A549 (cell line): ENCODE measurements around the gene SLC27A2. TPM values are rescaled to one million over a fixed set of nuclear protein-coding genes. Genes with fewer than 3 reads are reported as not detected.
A peak's percentile ranks its signal among the peaks of the same experiment; 100 is the strongest.

Source experiments
- ATAC-seq, 2 experiments: fragments of 200-7000 bp in 1 of 2; fragments of >200 bp in 1 of 2; cut with Nextera tagmentation in 1 of 2; cut with Tn5 transposase in 1 of 2; 3 replicates each; pipeline versions ENCODE4 v1.8.0 to v1.9.1; 2018 to 2020; ENCODE audit warnings: mild to moderate bottlenecking in 1 of 2, moderate library complexity in 1 of 2
- CTCF ChIA-PET: fragments of 300-600 bp; sonication (Branson Sonifier 250); formaldehyde crosslinking; extraction: SDS; loops from one replicate; lab custom pipeline; 2021; ENCODE audit warnings: antibody characterized with exemption, inconsistent platforms; lab: Yijun Ruan, JAX
- POLR2A ChIA-PET: fragments of 350-600 bp; formaldehyde crosslinking; extraction: SDS; loops from one replicate; lab custom pipeline; 2021; ENCODE audit warnings: antibody characterized with exemption, inconsistent platforms; lab: Yijun Ruan, JAX
- DNase-seq, 2 experiments: peaks; one replicate each; pipeline versions ENCODE4 v3.0.0 to v3.0.0-alpha.2; 2011 to 2016; ENCODE audit warnings: low read depth in 1 of 2, low spot score in 1 of 2
- FAIRE-seq: peaks from 2 replicates; lab custom pipeline; 2011; peaks lifted over from hg19 to GRCh38; lab: Jason Lieb, UNC
- H3K27ac ChIP-seq, 2 experiments: fragments of >200 bp; sonication (Bioruptor Twin); formaldehyde crosslinking; 3 replicates each; pipeline ENCODE4 v1.5.1; 2016 to 2017
- H3K4me1 ChIP-seq: fragments of >200 bp; sonication (Bioruptor Twin); formaldehyde crosslinking; 3 replicates; pipeline ENCODE4 v1.6.1; 2016
- H3K4me2 ChIP-seq: fragments of >200 bp; sonication (Bioruptor Twin); formaldehyde crosslinking; 3 replicates; pipeline ENCODE4 v1.6.1; 2016
- H3K4me3 ChIP-seq: fragments of >200 bp; sonication (Bioruptor Twin); formaldehyde crosslinking; 3 replicates; pipeline ENCODE4 v1.5.1; 2016
- H3K9me3 ChIP-seq: fragments of >200 bp; sonication (Bioruptor Twin); formaldehyde crosslinking; 3 replicates; pipeline ENCODE4 v1.6.1; 2016
- E2F6 ChIP-seq: IDR thresholded peaks from 2 replicates; pipeline ENCODE4 v1.6.1; 2012; ENCODE audit warnings: low read depth, borderline replicate concordance
- ESRRA ChIP-seq: fragments of 150-350 bp; IDR thresholded peaks from 2 replicates; pipeline ENCODE4 v1.6.1; 2014; ENCODE audit warnings: mild to moderate bottlenecking, low read length, borderline replicate concordance
- FOSL2 ChIP-seq, 2 experiments: fragments of 450-650 bp in 1 of 2; fragments of >200 bp in 1 of 2; sonication (Bioruptor Twin) in 1 of 2; formaldehyde crosslinking; IDR thresholded peaks; 2 replicates each; pipeline versions ENCODE4 v1.5.0 to v1.6.1; 2016 to 2020; ENCODE audit warnings: mild to moderate bottlenecking in 1 of 2, moderate library complexity in 1 of 2
- HDAC2 ChIP-seq: fragments of 200-600 bp; sonication (generic); IDR thresholded peaks from 2 replicates; pipeline ENCODE4 v1.6.1; 2016
- HES2 ChIP-seq: fragments of >200 bp; sonication (Bioruptor Twin); formaldehyde crosslinking; IDR thresholded peaks from 2 replicates; pipeline ENCODE4 v1.6.1; 2016
- HEYL ChIP-seq: fragments of 250-450 bp; sonication (Bioruptor Pico); IDR thresholded peaks from 2 replicates; pipeline ENCODE4 v1.8.0; 2021; ENCODE audit warnings: mild to moderate bottlenecking, moderate library complexity
- HMGXB4 ChIP-seq: fragments of 250-450 bp; sonication (Bioruptor Pico); IDR thresholded peaks from 2 replicates; pipeline ENCODE4 v1.5.0; 2021; ENCODE audit warnings: mild to moderate bottlenecking, moderate library complexity, borderline replicate concordance
- HOXB13 ChIP-seq: fragments of 250-450 bp; sonication (Bioruptor Pico); IDR thresholded peaks from 2 replicates; pipeline ENCODE4 v1.5.0; 2020; ENCODE audit warnings: low read depth, mild to moderate bottlenecking, moderate library complexity
- JUNB ChIP-seq: fragments of >200 bp; sonication (Bioruptor Twin); formaldehyde crosslinking; IDR thresholded peaks from 2 replicates; pipeline ENCODE4 v1.6.1; 2016
- MAFK ChIP-seq: fragments of 450-650 bp; IDR thresholded peaks from 2 replicates; pipeline ENCODE4 v1.6.1; 2014; ENCODE audit not compliant: partially characterized antibody
- MAX ChIP-seq: IDR thresholded peaks from 2 replicates; pipeline ENCODE4 v1.6.1; 2012
- NFE2L2 ChIP-seq: fragments of 150-350 bp; conservative IDR thresholded peaks from 2 replicates; pipeline ENCODE4 v1.6.1; 2014; ENCODE audit warnings: low read length
- NPAS2 ChIP-seq: fragments of 250-450 bp; sonication (Bioruptor Pico); IDR thresholded peaks from 2 replicates; pipeline ENCODE4 v1.8.0; 2022; ENCODE audit warnings: mild to moderate bottlenecking, moderate library complexity, borderline replicate concordance
- PHF8 ChIP-seq: fragments of 200-600 bp; sonication (generic); IDR thresholded peaks from 2 replicates; pipeline ENCODE4 v1.6.1; 2016; ENCODE audit warnings: low read depth, mild to moderate bottlenecking, antibody characterized with exemption, moderate library complexity, borderline replicate concordance
- RCOR1 ChIP-seq: fragments of 150-350 bp; IDR thresholded peaks from 2 replicates; pipeline ENCODE4 v1.6.1; 2014; ENCODE audit warnings: antibody characterized with exemption, low read length, low read depth
- REST ChIP-seq: fragments of 200-600 bp; sonication (generic); IDR thresholded peaks from 2 replicates; pipeline ENCODE4 v1.6.1; 2016; ENCODE audit warnings: antibody characterized with exemption, mild to moderate bottlenecking, moderate library complexity
- RFX5 ChIP-seq: fragments of 450-650 bp; IDR thresholded peaks from 2 replicates; pipeline ENCODE4 v1.7.1; 2014; ENCODE audit warnings: antibody characterized with exemption, mild to moderate bottlenecking, moderate library complexity
- ZSCAN20 ChIP-seq: fragments of 250-450 bp; sonication (Bioruptor Pico); IDR thresholded peaks from 2 replicates; pipeline ENCODE4 v1.8.0; 2022; ENCODE audit warnings: mild to moderate bottlenecking, moderate library complexity
- WGBS: methylation state at CpG from one replicate; pipeline ENCODE4 v1.1.6; 2017; ENCODE audit errors: missing lambda C conversion rate; 5-methylcytosine and 5-hydroxymethylcytosine counted together
- polyA plus RNA-seq, 4 experiments: library from polyadenylated mRNA; depleted of rRNA in 3 of 4; stranded (reverse); fragments of >200 nt; fragmentation: RNase III in 1 of 4; extraction: RNeasy Plus Mini Kit Qiagen cat#74134 plus additional on column Dnase treatment in 1 of 4; gene quantifications; 2 replicates in 3 of 4; 3 replicates in 1 of 4; pipeline ENCODE4 v1.2.3, GENCODE V29; 2011 to 2017

The SLC27A2 gene
- polyA plus RNA-seq, 2 of the 4 experiments (the other 2 are of a cell fraction), result 36.0 to 44.1 TPM

GRCh38 chr15:50246631-50247030 is 64.6 kb downstream of the SLC27A2 start:
- TF ChIP-seq MAFK (no peak), ZSCAN20 (no peak), MAX (no peak), HEYL (CRISPR knock-in tag) (no peak), NFE2L2 (no peak), RCOR1 (no peak), HMGXB4 (CRISPR knock-in tag) (no peak), FOSL2 (IDR thresholded peaks at IDR 0.05) (no peak), FOSL2 (CRISPR knock-in tag; IDR thresholded peaks at IDR 0.05) (no peak), REST (no peak), NPAS2 (CRISPR knock-in tag) (no peak), PHF8 (no peak), HES2 (no peak)
- FAIRE-seq (no peak), ATAC-seq (no peak), DNase-seq (no peak)
- no peaks in the 10 kb centered on the region for H3K9me3 ChIP-seq
- H3K27ac ChIP-seq, result no peak overlapping the region
- ChIA-PET POLR2A (no interaction called here), CTCF (no interaction called here)
- peaks cover 6% of the 10 kb centered on the region; the same call in 1 of the 3 replicates for H3K4me1 ChIP-seq
- no peak overlapping the region for H3K4me3 ChIP-seq
- WGBS, result 69% methylated on average over 2 of the region's 2 CpGs
- no peak overlapping the region for H3K4me2 ChIP-seq

GRCh38 chr15:50247819-50248655 is 66.0 kb downstream of the SLC27A2 start:
- no peak for ATAC-seq
- TF ChIP-seq MAX (no peak), HOXB13 (CRISPR knock-in tag) (no peak), RFX5 (no peak), HDAC2 (no peak), ESRRA (no peak), PHF8 (no peak), HES2 (no peak), JUNB (no peak), E2F6 (no peak)
- TF ChIP-seq, all 56 proteins: peak for 0
- CTCF ChIA-PET, result interaction anchor here (0.5 to 1.2 kb wide), 5 partner anchors 9 to 214 kb away, joined by 3 to 4 read pairs (median 3); no protein-coding TSS in a partner anchor
- POLR2A ChIA-PET, result no interaction called here
- no peak for FAIRE-seq
- 72% methylated on average over 14 of the region's 14 CpGs for WGBS
- DNase-seq, result no peak
- Histone ChIP-seq H3K4me2 (no peak overlapping the region), H3K4me3 (no peak overlapping the region), H3K4me1 (peaks cover 4% of the 10 kb centered on the region; the same call in 1 of the 3 replicates), H3K27ac (0 out of 6 replicates have a peak overlapping the region, but pooled peaks of 1 of the 2 experiments have one; percentile 3), H3K9me3 (no peaks in the 10 kb centered on the region)
